ENCODE data around the gene FOXP1. TPM values are rescaled to one million over a fixed set of nuclear protein-coding genes. Genes with fewer than 3 reads are reported as not detected.

Gene FOXP1
- total and polyA plus RNA-seq, 2 of the 8 experiments (the other 6 are each of a cell fraction or from before 2014, with no cell fraction given), result 13.9 to 25.4 TPM

DNA sequence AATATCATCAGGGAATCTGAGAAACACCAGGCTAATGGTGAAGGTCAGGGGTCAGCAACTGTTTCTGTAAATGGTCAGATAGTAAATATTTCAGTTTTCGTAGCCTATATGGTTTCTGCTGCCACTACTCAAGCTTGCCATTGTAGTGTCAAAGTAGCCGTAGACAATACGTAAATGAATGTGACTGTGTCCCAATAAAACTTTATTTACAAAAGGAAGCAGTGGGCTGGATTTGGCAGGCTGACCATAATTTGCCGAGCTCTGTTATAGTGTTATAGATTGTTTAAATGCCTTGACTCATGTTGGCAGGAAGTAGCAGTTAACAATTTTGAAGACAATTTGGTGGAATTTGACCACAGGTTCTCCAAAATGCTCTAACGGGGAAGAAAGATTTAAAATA lies 548.2 kb downstream of the FOXP1 start (continued):
- TF ChIP-seq, protein P1, sequence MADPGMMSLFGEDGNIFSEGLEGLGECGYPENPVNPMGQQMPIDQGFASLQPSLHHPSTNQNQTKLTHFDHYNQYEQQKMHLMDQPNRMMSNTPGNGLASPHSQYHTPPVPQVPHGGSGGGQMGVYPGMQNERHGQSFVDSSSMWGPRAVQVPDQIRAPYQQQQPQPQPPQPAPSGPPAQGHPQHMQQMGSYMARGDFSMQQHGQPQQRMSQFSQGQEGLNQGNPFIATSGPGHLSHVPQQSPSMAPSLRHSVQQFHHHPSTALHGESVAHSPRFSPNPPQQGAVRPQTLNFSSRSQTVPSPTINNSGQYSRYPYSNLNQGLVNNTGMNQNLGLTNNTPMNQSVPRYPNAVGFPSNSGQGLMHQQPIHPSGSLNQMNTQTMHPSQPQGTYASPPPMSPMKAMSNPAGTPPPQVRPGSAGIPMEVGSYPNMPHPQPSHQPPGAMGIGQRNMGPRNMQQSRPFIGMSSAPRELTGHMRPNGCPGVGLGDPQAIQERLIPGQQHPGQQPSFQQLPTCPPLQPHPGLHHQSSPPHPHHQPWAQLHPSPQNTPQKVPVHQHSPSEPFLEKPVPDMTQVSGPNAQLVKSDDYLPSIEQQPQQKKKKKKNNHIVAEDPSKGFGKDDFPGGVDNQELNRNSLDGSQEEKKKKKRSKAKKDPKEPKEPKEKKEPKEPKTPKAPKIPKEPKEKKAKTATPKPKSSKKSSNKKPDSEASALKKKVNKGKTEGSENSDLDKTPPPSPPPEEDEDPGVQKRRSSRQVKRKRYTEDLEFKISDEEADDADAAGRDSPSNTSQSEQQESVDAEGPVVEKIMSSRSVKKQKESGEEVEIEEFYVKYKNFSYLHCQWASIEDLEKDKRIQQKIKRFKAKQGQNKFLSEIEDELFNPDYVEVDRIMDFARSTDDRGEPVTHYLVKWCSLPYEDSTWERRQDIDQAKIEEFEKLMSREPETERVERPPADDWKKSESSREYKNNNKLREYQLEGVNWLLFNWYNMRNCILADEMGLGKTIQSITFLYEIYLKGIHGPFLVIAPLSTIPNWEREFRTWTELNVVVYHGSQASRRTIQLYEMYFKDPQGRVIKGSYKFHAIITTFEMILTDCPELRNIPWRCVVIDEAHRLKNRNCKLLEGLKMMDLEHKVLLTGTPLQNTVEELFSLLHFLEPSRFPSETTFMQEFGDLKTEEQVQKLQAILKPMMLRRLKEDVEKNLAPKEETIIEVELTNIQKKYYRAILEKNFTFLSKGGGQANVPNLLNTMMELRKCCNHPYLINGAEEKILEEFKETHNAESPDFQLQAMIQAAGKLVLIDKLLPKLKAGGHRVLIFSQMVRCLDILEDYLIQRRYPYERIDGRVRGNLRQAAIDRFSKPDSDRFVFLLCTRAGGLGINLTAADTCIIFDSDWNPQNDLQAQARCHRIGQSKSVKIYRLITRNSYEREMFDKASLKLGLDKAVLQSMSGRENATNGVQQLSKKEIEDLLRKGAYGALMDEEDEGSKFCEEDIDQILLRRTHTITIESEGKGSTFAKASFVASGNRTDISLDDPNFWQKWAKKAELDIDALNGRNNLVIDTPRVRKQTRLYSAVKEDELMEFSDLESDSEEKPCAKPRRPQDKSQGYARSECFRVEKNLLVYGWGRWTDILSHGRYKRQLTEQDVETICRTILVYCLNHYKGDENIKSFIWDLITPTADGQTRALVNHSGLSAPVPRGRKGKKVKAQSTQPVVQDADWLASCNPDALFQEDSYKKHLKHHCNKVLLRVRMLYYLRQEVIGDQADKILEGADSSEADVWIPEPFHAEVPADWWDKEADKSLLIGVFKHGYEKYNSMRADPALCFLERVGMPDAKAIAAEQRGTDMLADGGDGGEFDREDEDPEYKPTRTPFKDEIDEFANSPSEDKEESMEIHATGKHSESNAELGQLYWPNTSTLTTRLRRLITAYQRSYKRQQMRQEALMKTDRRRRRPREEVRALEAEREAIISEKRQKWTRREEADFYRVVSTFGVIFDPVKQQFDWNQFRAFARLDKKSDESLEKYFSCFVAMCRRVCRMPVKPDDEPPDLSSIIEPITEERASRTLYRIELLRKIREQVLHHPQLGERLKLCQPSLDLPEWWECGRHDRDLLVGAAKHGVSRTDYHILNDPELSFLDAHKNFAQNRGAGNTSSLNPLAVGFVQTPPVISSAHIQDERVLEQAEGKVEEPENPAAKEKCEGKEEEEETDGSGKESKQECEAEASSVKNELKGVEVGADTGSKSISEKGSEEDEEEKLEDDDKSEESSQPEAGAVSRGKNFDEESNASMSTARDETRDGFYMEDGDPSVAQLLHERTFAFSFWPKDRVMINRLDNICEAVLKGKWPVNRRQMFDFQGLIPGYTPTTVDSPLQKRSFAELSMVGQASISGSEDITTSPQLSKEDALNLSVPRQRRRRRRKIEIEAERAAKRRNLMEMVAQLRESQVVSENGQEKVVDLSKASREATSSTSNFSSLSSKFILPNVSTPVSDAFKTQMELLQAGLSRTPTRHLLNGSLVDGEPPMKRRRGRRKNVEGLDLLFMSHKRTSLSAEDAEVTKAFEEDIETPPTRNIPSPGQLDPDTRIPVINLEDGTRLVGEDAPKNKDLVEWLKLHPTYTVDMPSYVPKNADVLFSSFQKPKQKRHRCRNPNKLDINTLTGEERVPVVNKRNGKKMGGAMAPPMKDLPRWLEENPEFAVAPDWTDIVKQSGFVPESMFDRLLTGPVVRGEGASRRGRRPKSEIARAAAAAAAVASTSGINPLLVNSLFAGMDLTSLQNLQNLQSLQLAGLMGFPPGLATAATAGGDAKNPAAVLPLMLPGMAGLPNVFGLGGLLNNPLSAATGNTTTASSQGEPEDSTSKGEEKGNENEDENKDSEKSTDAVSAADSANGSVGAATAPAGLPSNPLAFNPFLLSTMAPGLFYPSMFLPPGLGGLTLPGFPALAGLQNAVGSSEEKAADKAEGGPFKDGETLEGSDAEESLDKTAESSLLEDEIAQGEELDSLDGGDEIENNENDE (IDR thresholded peaks at IDR 0.05; ENCODE audit: insufficient replicate concordance, low read length), result no peak
- TF ChIP-seq YY1 (IDR thresholded peaks at IDR 0.05; ENCODE audit: low read depth, low read length) (no peak), PHF8 (conservative IDR thresholded peaks at IDR 0.05; ENCODE audit: low read depth, low read length) (no peak), JUND (IDR thresholded peaks at IDR 0.05; ENCODE audit: low read length) (no peak)

Measured in H1 (cell line).